Retinal pigment epithelial cell (primary cell): ENCODE measurements around the gene LCP1.

ENCODE experiments used
- DNase-seq: peaks from one replicate; pipeline ENCODE4 v3.0.0-alpha.2; 2010; ENCODE audit warnings: low read depth
- H3K4me3 ChIP-seq: 2 replicates; pipeline ENCODE4 v1.5.1; 2011; ENCODE audit warnings: mild to moderate bottlenecking, low read length, control low read depth, moderate library complexity
- CTCF ChIP-seq: conservative IDR thresholded peaks from 2 replicates; pipeline ENCODE4 v1.5.1; 2011; ENCODE audit warnings: low read depth, low read length, control low read depth, inconsistent platforms

LCP1 gene

DNA sequence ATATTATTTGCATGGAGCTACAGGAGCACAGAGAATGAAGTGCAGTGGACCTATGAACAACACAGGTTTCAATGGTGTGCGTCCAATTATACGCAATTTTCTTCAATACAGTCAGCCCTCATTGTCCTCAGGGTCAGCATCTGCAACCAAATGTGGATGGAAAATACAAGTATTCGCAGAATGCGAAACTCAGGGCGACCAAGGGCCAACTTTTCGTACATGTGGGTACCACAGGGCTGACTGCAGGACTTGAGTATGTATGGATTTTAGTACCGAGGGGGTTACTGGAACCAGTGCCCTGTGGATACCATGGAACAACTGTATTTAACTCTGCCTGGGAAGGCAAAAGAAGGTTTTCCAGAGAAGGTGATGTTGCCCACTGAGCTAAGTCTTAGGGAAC, 10.2 kb downstream of the LCP1 start:
- no peak overlapping the region for H3K4me3 ChIP-seq
- TF ChIP-seq CTCF: no peak
- DNase-seq: no peak

- H3K4me3 ChIP-seq: no peak overlapping the region
- DNase-seq: no peak
- TF ChIP-seq CTCF: no peak
Observed at GRCh38 chr13:46171217-46171616, 10.8 kb downstream of the LCP1 start.

GRCh38 chr13:46170687-46171086, 11.3 kb downstream of the LCP1 start:
- H3K4me3 ChIP-seq: no peak overlapping the region
- no peak for DNase-seq
- no peak for TF ChIP-seq CTCF

- DNase-seq: no peak
- no peak for TF ChIP-seq CTCF
- H3K4me3 ChIP-seq: no peak overlapping the region
Observed at GRCh38 chr13:46170268-46170667, 11.7 kb downstream of the LCP1 start.

DNA sequence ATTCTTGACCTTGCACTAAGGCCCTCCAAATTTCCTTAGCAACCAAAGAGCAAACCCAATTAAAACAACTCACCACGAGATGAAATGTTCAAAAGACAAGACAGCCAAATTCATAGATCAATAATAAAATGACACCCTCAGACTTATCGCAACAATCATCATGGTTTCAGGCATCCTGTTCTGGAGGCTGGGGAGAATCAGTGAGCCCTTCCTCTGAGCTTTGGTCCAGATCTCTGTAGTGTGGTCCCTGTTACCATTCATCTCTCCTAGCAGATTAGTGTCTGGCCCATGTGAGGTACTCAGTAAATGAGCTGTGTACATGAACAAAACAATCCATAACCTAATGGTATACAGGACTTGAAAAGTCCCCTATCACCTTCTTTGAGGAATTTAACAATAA, 12.2 kb downstream of the LCP1 start:
- H3K4me3 ChIP-seq: no peak overlapping the region
- no peak for TF ChIP-seq CTCF

DNA sequence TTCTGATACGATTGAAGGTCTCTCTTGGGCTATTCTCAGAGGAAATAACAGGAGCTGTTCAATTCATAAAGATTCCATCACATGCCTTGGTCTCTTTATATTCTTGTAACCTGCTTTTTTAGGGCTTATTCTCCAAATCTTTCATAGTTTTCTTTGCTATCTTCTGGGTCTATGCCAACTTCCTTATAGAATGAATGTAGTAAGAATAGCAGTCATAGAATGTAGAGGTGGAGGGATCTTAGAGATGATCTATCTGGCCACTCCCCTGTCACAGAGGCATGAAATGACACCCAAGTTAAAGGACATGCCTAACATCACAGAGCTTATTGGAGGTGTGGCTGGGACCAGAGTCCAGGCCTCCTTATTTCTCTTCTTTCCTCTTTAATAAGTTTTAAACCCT, 13.2 kb downstream of the LCP1 start:
- no peak for DNase-seq
- no peak overlapping the region for H3K4me3 ChIP-seq
- no peak for TF ChIP-seq CTCF

More for the DNA sequence above, 12.2 kb downstream of the LCP1 start:
- DNase-seq: no peak

- TF ChIP-seq CTCF: no peak
- H3K4me3 ChIP-seq: no peak overlapping the region
- no peak for DNase-seq
Observed at GRCh38 chr13:46168341-46168740, 13.6 kb downstream of the LCP1 start.
